ENCODE measurements around the gene CLCN7.

- TF ChIP-seq CTCF (IDR thresholded peaks at IDR 0.05) (no peak), POLR2AphosphoS5 (IDR thresholded peaks at IDR 0.05) (no peak), EP300 (IDR thresholded peaks at IDR 0.05) (no peak)
These were observed 14.2 kb downstream of the CLCN7 start for GRCh38 chr16:1460602-1461138.

Data from stomach (tissue), 4 donors.